Measurements from ENCODE around the gene MTF2. TPM values are rescaled to one million over a fixed set of nuclear protein-coding genes. Genes with fewer than 3 reads are reported as not detected.

Gene MTF2
- total and polyA plus RNA-seq, 12 donors: 3.9 to 14.0 (median 8.3) TPM

- peaks cover 0 to 85% (median 24%) of the 10 kb centered on the region in 9 donors for H3K36me3 ChIP-seq
- no peaks in the 10 kb centered on the region for H3K27me3 ChIP-seq
- TF ChIP-seq CTCF (IDR thresholded peaks at IDR 0.05): no peak
Measured at GRCh38 chr1:93150729-93151128, 71.6 kb downstream of the MTF2 start.

GRCh38 chr1:93151474-93151873 lies 72.4 kb downstream of the MTF2 start:
- no peak for TF ChIP-seq CTCF (IDR thresholded peaks at IDR 0.05)
- DNase-seq (no peak), ATAC-seq (no peak)
- peaks cover 0 to 92% (median 24%) of the 10 kb centered on the region in 9 donors for H3K36me3 ChIP-seq
- intact Hi-C loops (cut with DNase I): no loop called here
- H3K27me3 ChIP-seq: no peaks in the 10 kb centered on the region
- H3K4me3 ChIP-seq: no peak overlapping the region
- H3K4me1 ChIP-seq: peaks cover 0 to 8% (median 0%) of the 10 kb centered on the region in 9 donors
- H3K27ac ChIP-seq: no peak overlapping the region
- H3K9me3 ChIP-seq: no peaks in the 10 kb centered on the region

More at GRCh38 chr1:93150729-93151128, 71.6 kb downstream of the MTF2 start:
- Histone ChIP-seq H3K4me1 (peaks cover 0 to 8% (median 0%) of the 10 kb centered on the region in 9 donors), H3K27ac (no peak overlapping the region), H3K9me3 (no peaks in the 10 kb centered on the region), H3K4me3 (no peak overlapping the region)
- WGBS, 2 donors: 68 to 69% methylated on average over 1 of the region's 1 CpG
- intact Hi-C loops (cut with DNase I): no loop called here
- DNase-seq (no peak), ATAC-seq (no peak)

- H3K36me3 ChIP-seq: peaks cover 0 to 100% (median 34%) of the 10 kb centered on the region in 9 donors
Measured at GRCh38 chr1:93152835-93153234, 73.8 kb downstream of the MTF2 start.

GRCh38 chr1:93154898-93155297 lies 75.8 kb downstream of the MTF2 start:
- intact Hi-C loops (cut with DNase I): no loop called here
- H3K27ac ChIP-seq: no peak overlapping the region
- TF ChIP-seq CTCF (IDR thresholded peaks at IDR 0.05): no peak
- peaks cover 0 to 3% (median 0%) of the 10 kb centered on the region in 9 donors for H3K4me1 ChIP-seq
- H3K27me3 ChIP-seq: no peaks in the 10 kb centered on the region
- H3K36me3 ChIP-seq: peaks cover 0 to 100% (median 43%) of the 10 kb centered on the region in 9 donors
- no peak for ATAC-seq
- H3K9me3 ChIP-seq: no peaks in the 10 kb centered on the region
- no peak overlapping the region for H3K4me3 ChIP-seq
- no peak for DNase-seq

More at GRCh38 chr1:93152835-93153234, 73.8 kb downstream of the MTF2 start:
- no peaks in the 10 kb centered on the region for H3K27me3 ChIP-seq
- intact Hi-C loops (cut with DNase I): no loop called here
- no peak for ATAC-seq
- TF ChIP-seq CTCF (IDR thresholded peaks at IDR 0.05): no peak
- H3K27ac ChIP-seq: no peak overlapping the region
- no peak overlapping the region for H3K4me3 ChIP-seq
- 89 to 93% methylated on average over 2 of the region's 2 CpGs for WGBS, 2 donors
- H3K4me1 ChIP-seq: peaks cover 0 to 4% (median 0%) of the 10 kb centered on the region in 9 donors
- H3K9me3 ChIP-seq: no peaks in the 10 kb centered on the region
- DNase-seq: no peak

Measured in heart right ventricle (tissue), 16 donors.